ENCODE measurements around the gene INTS6. TPM values are rescaled to one million over a fixed set of nuclear protein-coding genes. Genes with fewer than 3 reads are reported as not detected.

The INTS6 gene
- polyA plus RNA-seq, 1 donor (not counting 4 experiments of a cell fraction or from before 2014, with no cell fraction given) = 44.2 TPM

GRCh38 chr13:51332566-51333361, 120.1 kb downstream of the INTS6 start:
- Histone ChIP-seq H2AFZ (ENCODE audit: control insufficient read depth, low read length) (no peak overlapping the region), H3K4me1 (ENCODE audit: control insufficient read depth, extremely low read depth, insufficient read depth, low read length) (no peaks in the 10 kb centered on the region), H4K20me1 (ENCODE audit: control insufficient read depth, extremely low read depth, insufficient read depth, low read length) (no peaks in the 10 kb centered on the region), H3K79me2 (ENCODE audit: control insufficient read depth, insufficient read depth, low read length) (no peaks in the 10 kb centered on the region), H3K4me2 (ENCODE audit: control insufficient read depth, extremely low read depth, insufficient read depth, low read depth, low read length) (no peak overlapping the region), H3K27me3 (ENCODE audit: control insufficient read depth, extremely low read depth, insufficient read depth, low read length) (no peaks in the 10 kb centered on the region), H3K9me3 (ENCODE audit: control insufficient read depth, low read depth, low read length) (no peaks in the 10 kb centered on the region), H3K9me1 (ENCODE audit: control insufficient read depth, extremely low read depth, insufficient read depth, low read length) (no peaks in the 10 kb centered on the region), H3K9ac (ENCODE audit: control insufficient read depth, extremely low read depth, insufficient read depth, low read length) (no peak overlapping the region), H3K27ac (ENCODE audit: control insufficient read depth, insufficient read depth, low read length) (no peak overlapping the region), H3K36me3 (ENCODE audit: control insufficient read depth in 2 of 2, extremely low read depth in 1 of 2, insufficient read depth in 2 of 2, low read length in 2 of 2) (no peaks in the 10 kb centered on the region), H3K4me3 (ENCODE audit: control insufficient read depth in 2 of 3, extremely low read depth in 1 of 3, insufficient read depth in 2 of 3, low read depth in 1 of 3, low read length in 3 of 3) (no peak overlapping the region)
- TF ChIP-seq EZH2 (IDR thresholded peaks at IDR 0.05; ENCODE audit: low read length) = no peak
- no peak for TF ChIP-seq CTCF (optimal IDR thresholded peaks at IDR 0.05 in 1 of 3, IDR thresholded peaks at IDR 0.05 in 1 of 3, conservative IDR thresholded peaks at IDR 0.05 in 1 of 3; ENCODE audit: extremely low read depth in 1 of 3, insufficient read depth in 2 of 3, low read length in 3 of 3)
- no peak for FAIRE-seq
- DNase-seq (ENCODE audit: low read depth, low spot score) = no peak
- dilution Hi-C loops (cut with MboI; ENCODE audit: extremely low pct_ligation_motif_present, low sequenced_read_pairs) = no loop called here

- no peaks in the 10 kb centered on the region for H3K4me1 ChIP-seq (ENCODE audit: control insufficient read depth, extremely low read depth, insufficient read depth, low read length)
- no peak overlapping the region for H2AFZ ChIP-seq (ENCODE audit: control insufficient read depth, low read length)
- no peaks in the 10 kb centered on the region for H4K20me1 ChIP-seq (ENCODE audit: control insufficient read depth, extremely low read depth, insufficient read depth, low read length)
- H3K9me1 ChIP-seq (ENCODE audit: control insufficient read depth, extremely low read depth, insufficient read depth, low read length) = no peaks in the 10 kb centered on the region
- H3K27ac ChIP-seq (ENCODE audit: control insufficient read depth, insufficient read depth, low read length) = no peak overlapping the region
- no peak for DNase-seq (ENCODE audit: low read depth, low spot score)
- H3K9ac ChIP-seq (ENCODE audit: control insufficient read depth, extremely low read depth, insufficient read depth, low read length) = no peak overlapping the region
- H3K4me2 ChIP-seq (ENCODE audit: control insufficient read depth, extremely low read depth, insufficient read depth, low read depth, low read length) = no peak overlapping the region
- no peaks in the 10 kb centered on the region for H3K9me3 ChIP-seq (ENCODE audit: control insufficient read depth, low read depth, low read length)
- dilution Hi-C loops (cut with MboI; ENCODE audit: extremely low pct_ligation_motif_present, low sequenced_read_pairs) = no loop called here
- no peak overlapping the region for H3K4me3 ChIP-seq (ENCODE audit: control insufficient read depth in 2 of 3, extremely low read depth in 1 of 3, insufficient read depth in 2 of 3, low read depth in 1 of 3, low read length in 3 of 3)
- TF ChIP-seq CTCF (optimal IDR thresholded peaks at IDR 0.05 in 1 of 3, IDR thresholded peaks at IDR 0.05 in 1 of 3, conservative IDR thresholded peaks at IDR 0.05 in 1 of 3; ENCODE audit: extremely low read depth in 1 of 3, insufficient read depth in 2 of 3, low read length in 3 of 3) (no peak), EZH2 (IDR thresholded peaks at IDR 0.05; ENCODE audit: low read length) (no peak)
- no peaks in the 10 kb centered on the region for H3K36me3 ChIP-seq (ENCODE audit: control insufficient read depth in 2 of 2, extremely low read depth in 1 of 2, insufficient read depth in 2 of 2, low read length in 2 of 2)
- H3K79me2 ChIP-seq (ENCODE audit: control insufficient read depth, insufficient read depth, low read length) = no peaks in the 10 kb centered on the region
- FAIRE-seq = no peak
- no peaks in the 10 kb centered on the region for H3K27me3 ChIP-seq (ENCODE audit: control insufficient read depth, extremely low read depth, insufficient read depth, low read length)
Measured at GRCh38 chr13:51331354-51331861, 121.4 kb downstream of the INTS6 start.

All from keratinocyte (primary cell).